Hepatocyte (in vitro differentiated cells): ENCODE results near the gene COL6A3. TPM values are rescaled to one million over a fixed set of nuclear protein-coding genes. Genes with fewer than 3 reads are reported as not detected.

Experiments used
- DNase-seq: peaks from one replicate; pipeline ENCODE4 v3.0.0-alpha.2; 2016; ENCODE audit warnings: low spot score
- H2AFZ ChIP-seq: fragments of 200-600 bp; sonication (generic); 2 replicates; pipeline ENCODE4 v1.6.0; 2016; ENCODE audit warnings: antibody characterized with exemption, mild to moderate bottlenecking
- H3K27ac ChIP-seq: fragments of 200-600 bp; sonication (generic); 2 replicates; pipeline ENCODE4 v1.5.1; 2016; ENCODE audit warnings: mild to moderate bottlenecking
- H3K27me3 ChIP-seq: fragments of 200-600 bp; sonication (generic); 2 replicates; pipeline ENCODE4 v1.6.1; 2016
- H3K36me3 ChIP-seq: fragments of 200-600 bp; sonication (generic); replicated peaks from 2 replicates; pipeline ENCODE4 v1.5.1; 2016; ENCODE audit warnings: low read depth; ENCODE audit not compliant: insufficient read depth
- H3K4me1 ChIP-seq: fragments of 200-600 bp; sonication (generic); 2 replicates; pipeline ENCODE4 v1.5.1; 2016; ENCODE audit warnings: mild to moderate bottlenecking, moderate library complexity; ENCODE audit not compliant: insufficient read depth
- H3K4me2 ChIP-seq: fragments of 200-600 bp; sonication (generic); 2 replicates; pipeline ENCODE4 v1.6.0; 2016
- H3K4me3 ChIP-seq: fragments of 200-600 bp; sonication (generic); 2 replicates; pipeline ENCODE4 v1.5.1; 2016; ENCODE audit warnings: mild to moderate bottlenecking
- H3K79me2 ChIP-seq: fragments of 200-600 bp; sonication (generic); 2 replicates; pipeline ENCODE4 v1.6.0; 2017; ENCODE audit warnings: mild to moderate bottlenecking
- H3K9me2 ChIP-seq: fragments of 200-600 bp; sonication (generic); replicated peaks from 2 replicates; pipeline ENCODE4 v1.6.0; 2017; ENCODE audit warnings: mild to moderate bottlenecking; ENCODE audit not compliant: insufficient read depth
- H3K9me3 ChIP-seq: fragments of 200-600 bp; sonication (generic); 2 replicates; pipeline ENCODE4 v1.5.1; 2016; ENCODE audit warnings: low read depth, mild to moderate bottlenecking
- H4K20me1 ChIP-seq: fragments of 200-600 bp; sonication (generic); 2 replicates; pipeline ENCODE4 v1.6.0; 2016; ENCODE audit warnings: mild to moderate bottlenecking; ENCODE audit not compliant: insufficient read depth, poor library complexity, severe bottlenecking
- CTCF ChIP-seq: fragments of 200-600 bp; sonication (generic); IDR thresholded peaks from 2 replicates; pipeline ENCODE4 v1.5.1; 2016; ENCODE audit warnings: antibody characterized with exemption, mild to moderate bottlenecking; ENCODE audit not compliant: poor library complexity
- EZH2 ChIP-seq: fragments of 200-600 bp; sonication (generic); IDR thresholded peaks from 2 replicates; pipeline ENCODE4 v1.6.1; 2016; ENCODE audit warnings: antibody characterized with exemption, mild to moderate bottlenecking, borderline replicate concordance
- EZH2phosphoT487 ChIP-seq: fragments of 200-600 bp; sonication (generic); IDR thresholded peaks from one replicate; pipeline ENCODE4 v1.6.1; 2018; ENCODE audit warnings: antibody characterized with exemption, mild to moderate bottlenecking, low read depth, moderate library complexity; ENCODE audit not compliant: unreplicated experiment, severe bottlenecking
- WGBS: methylation state at CpG from one replicate; pipeline ENCODE4 v1.1.6; 2016; ENCODE audit warnings: low lambda C conversion rate; ENCODE audit errors: missing lambda C conversion rate; 5-methylcytosine and 5-hydroxymethylcytosine counted together
- polyA plus RNA-seq: library from polyadenylated mRNA; unstranded; fragments of >200 nt; fragmentation: Nextera tagmentation; extraction: Ambion mirVana; gene quantifications from 2 replicates; pipeline ENCODE4 v1.2.1, GENCODE V29; 2016
- total RNA-seq: library from RNA; depleted of rRNA; stranded (reverse); fragments of >200 nt; gene quantifications from 2 replicates; pipeline ENCODE4 v1.2.3, GENCODE V29; 2014

COL6A3 gene
- total and polyA plus RNA-seq, 2 experiments from 2014 or later = 80.7 to 250 TPM

GRCh38 chr2:237458519-237458918 lies 44.6 kb upstream of the COL6A3 start:
- DNase-seq = no peak
- WGBS = 88% methylated on average over 1 of the region's 1 CpG
- Histone ChIP-seq H3K9me2 (no peaks in the 10 kb centered on the region), H3K36me3 (no peaks in the 10 kb centered on the region), H4K20me1 (no peaks in the 10 kb centered on the region), H3K79me2 (no peaks in the 10 kb centered on the region), H3K9me3 (no peaks in the 10 kb centered on the region), H3K27me3 (no peaks in the 10 kb centered on the region), H2AFZ (no peak overlapping the region), H3K4me2 (no peak overlapping the region), H3K4me3 (no peak overlapping the region), H3K27ac (no peak overlapping the region), H3K4me1 (no peaks in the 10 kb centered on the region)
- TF ChIP-seq EZH2 (no peak), EZH2phosphoT487 (no peak), CTCF (no peak)

GRCh38 chr2:237457388-237457941 lies 43.5 kb upstream of the COL6A3 start:
- no peaks in the 10 kb centered on the region for H3K79me2 ChIP-seq
- no peak overlapping the region for H3K4me3 ChIP-seq
- no peaks in the 10 kb centered on the region for H3K9me3 ChIP-seq
- H3K9me2 ChIP-seq = no peaks in the 10 kb centered on the region
- H2AFZ ChIP-seq = no peak overlapping the region
- H3K27me3 ChIP-seq = no peaks in the 10 kb centered on the region
- DNase-seq = no peak
- H4K20me1 ChIP-seq = no peaks in the 10 kb centered on the region
- no peak overlapping the region for H3K27ac ChIP-seq
- WGBS = 96% methylated on average over 2 of the region's 2 CpGs
- no peaks in the 10 kb centered on the region for H3K4me1 ChIP-seq
- no peaks in the 10 kb centered on the region for H3K36me3 ChIP-seq
- H3K4me2 ChIP-seq = no peak overlapping the region
- TF ChIP-seq EZH2 = no peak
- TF ChIP-seq CTCF = no peak
- no peak for TF ChIP-seq EZH2phosphoT487

- DNase-seq = peak; percentile 51
- H3K27me3 ChIP-seq = no peaks in the 10 kb centered on the region
- peak overlapping the region; percentile 52 for H3K27ac ChIP-seq
- TF ChIP-seq EZH2 = no peak
- TF ChIP-seq EZH2phosphoT487 = no peak
- H3K4me3 ChIP-seq = no peak overlapping the region
- no peak overlapping the region for H3K4me2 ChIP-seq
- H3K79me2 ChIP-seq = no peaks in the 10 kb centered on the region
- H4K20me1 ChIP-seq = no peaks in the 10 kb centered on the region
- no peak overlapping the region for H2AFZ ChIP-seq
- H3K9me2 ChIP-seq = no peaks in the 10 kb centered on the region
- peaks cover 1% of the 10 kb centered on the region for H3K4me1 ChIP-seq
- H3K9me3 ChIP-seq = no peaks in the 10 kb centered on the region
- 61% methylated on average over 11 of the region's 11 CpGs for WGBS
- no peaks in the 10 kb centered on the region for H3K36me3 ChIP-seq
Measured at GRCh38 chr2:237456200-237456843, 42.4 kb upstream of the COL6A3 start.

DNA sequence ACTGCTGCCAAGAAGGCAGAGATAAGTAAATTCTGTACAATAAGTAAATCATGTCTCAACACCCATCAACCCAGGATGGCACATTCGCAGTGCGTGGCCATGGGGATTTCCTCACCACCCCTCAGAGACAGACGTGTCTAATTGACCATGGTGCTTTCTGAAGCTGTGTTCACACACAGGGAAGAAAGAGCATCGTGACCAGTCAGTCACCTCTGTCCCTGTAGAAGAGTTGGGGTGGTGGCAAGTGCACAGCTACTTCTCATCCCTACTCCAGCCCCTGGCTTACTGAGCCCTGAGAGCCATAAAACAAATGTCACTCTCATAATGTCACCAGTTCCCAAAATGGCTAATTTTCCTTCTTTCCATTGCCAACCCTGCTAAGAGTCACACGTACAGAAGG lies 41.8 kb upstream of the COL6A3 start:
- H2AFZ ChIP-seq = no peak overlapping the region
- H3K9me3 ChIP-seq = no peaks in the 10 kb centered on the region
- no peaks in the 10 kb centered on the region for H3K36me3 ChIP-seq
- no peaks in the 10 kb centered on the region for H3K27me3 ChIP-seq
- no peak overlapping the region for H3K4me2 ChIP-seq
- no peak for DNase-seq
- no peaks in the 10 kb centered on the region for H3K9me2 ChIP-seq
- peak overlapping the region; percentile 52 for H3K27ac ChIP-seq
- no peak overlapping the region for H3K4me3 ChIP-seq
- no peak for TF ChIP-seq EZH2phosphoT487
- no peak for TF ChIP-seq CTCF
- no peak for TF ChIP-seq EZH2
- H4K20me1 ChIP-seq = no peaks in the 10 kb centered on the region
- no peaks in the 10 kb centered on the region for H3K79me2 ChIP-seq
- 77% methylated on average over 5 of the region's 5 CpGs for WGBS
- peaks cover 5% of the 10 kb centered on the region for H3K4me1 ChIP-seq
